AG10803 (cell line): ENCODE data around the gene PTPRR.

Source experiments
- DNase-seq: peaks from one replicate; pipeline ENCODE4 v3.0.0; 2010; ENCODE audit warnings: low read depth
- H3K4me3 ChIP-seq: 2 replicates; pipeline ENCODE4 v1.5.1; 2011; ENCODE audit warnings: mild to moderate bottlenecking, low read length, control low read depth
- TF ChIP-seq, protein P1 (sequence below): conservative IDR thresholded peaks from 2 replicates; pipeline ENCODE4 v1.5.1; 2011; ENCODE audit warnings: mild to moderate bottlenecking, low read length, control low read depth, inconsistent platforms

PTPRR gene

DNA sequence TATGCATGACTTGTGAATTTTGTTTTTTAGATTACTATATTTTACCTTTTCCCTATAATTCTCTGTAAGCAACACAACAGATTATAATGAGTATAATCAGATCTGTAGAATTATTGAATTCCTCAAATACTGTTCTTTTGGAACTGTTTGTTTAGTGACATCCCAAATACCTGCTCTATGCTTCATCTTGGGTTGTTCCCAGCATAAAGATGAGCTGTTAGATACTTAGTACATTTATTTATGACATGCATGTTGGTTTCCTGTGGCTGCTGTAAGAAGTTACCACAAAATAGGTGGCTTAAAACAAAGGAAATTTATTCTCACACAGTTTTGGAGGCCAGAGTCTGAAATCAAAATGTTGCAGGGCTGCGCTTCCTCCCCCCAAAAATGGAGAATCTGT, 78.4 kb downstream of the PTPRR start:
- TF ChIP-seq, protein P1, sequence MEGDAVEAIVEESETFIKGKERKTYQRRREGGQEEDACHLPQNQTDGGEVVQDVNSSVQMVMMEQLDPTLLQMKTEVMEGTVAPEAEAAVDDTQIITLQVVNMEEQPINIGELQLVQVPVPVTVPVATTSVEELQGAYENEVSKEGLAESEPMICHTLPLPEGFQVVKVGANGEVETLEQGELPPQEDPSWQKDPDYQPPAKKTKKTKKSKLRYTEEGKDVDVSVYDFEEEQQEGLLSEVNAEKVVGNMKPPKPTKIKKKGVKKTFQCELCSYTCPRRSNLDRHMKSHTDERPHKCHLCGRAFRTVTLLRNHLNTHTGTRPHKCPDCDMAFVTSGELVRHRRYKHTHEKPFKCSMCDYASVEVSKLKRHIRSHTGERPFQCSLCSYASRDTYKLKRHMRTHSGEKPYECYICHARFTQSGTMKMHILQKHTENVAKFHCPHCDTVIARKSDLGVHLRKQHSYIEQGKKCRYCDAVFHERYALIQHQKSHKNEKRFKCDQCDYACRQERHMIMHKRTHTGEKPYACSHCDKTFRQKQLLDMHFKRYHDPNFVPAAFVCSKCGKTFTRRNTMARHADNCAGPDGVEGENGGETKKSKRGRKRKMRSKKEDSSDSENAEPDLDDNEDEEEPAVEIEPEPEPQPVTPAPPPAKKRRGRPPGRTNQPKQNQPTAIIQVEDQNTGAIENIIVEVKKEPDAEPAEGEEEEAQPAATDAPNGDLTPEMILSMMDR, result no peak

DNA sequence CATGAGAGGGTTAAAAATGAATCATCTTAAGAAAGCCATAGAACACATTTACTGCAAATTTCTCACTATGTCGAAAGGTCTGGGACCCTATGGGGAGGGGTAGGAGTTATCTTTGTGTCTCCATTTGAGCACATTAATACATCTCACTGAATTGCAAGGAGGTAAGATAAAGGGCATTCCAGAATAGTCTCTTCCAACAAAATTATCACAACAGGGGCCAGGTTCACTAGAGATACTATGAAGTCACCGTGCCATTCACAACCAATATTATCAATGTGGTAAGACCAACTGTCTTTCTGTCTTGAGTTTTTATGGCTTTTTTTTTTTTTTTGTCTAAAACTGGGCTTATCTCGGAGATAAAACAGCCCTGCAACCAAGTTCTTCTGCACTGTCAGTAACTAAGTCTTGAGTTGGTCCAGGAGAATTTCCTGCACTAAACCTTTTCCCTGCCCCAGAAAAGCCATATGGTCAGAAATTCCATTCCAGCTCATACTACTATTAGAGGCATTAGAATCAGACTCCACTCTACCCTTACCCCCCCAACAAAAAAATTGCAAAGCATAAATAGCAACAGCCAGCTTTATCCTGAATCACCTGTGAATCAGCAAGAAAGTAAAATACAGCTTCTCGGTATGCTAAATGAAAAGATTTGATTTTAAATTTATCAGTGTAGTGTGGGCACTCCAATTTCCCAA, 79.7 kb downstream of the PTPRR start:
- H3K4me3 ChIP-seq, result no peak overlapping the region
- TF ChIP-seq, protein P1, result no peak
- peak; percentile 11 for DNase-seq

More for the DNA sequence above, 78.4 kb downstream of the PTPRR start:
- H3K4me3 ChIP-seq, result no peak overlapping the region
- peak; percentile 30 for DNase-seq

DNA sequence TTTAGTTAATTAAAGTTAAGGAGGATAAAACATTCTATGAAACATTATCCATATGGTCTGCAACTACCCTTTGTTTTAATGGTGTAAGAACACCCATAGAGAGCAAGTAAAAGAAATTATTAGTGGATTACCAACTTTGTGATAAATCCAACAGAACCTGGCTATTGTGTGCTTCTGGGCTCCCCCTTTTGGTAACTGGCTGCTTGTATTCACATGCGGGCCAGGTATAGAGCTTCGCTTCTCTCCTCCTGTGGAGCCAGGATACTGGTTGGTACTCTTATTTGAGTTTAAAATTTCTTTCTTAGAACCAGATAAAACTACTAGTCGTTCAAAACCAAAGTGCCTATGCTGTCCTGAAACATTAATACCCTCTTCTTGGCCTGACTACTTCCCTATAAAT, 81.0 kb downstream of the PTPRR start:
- H3K4me3 ChIP-seq, result no peak overlapping the region
- no peak for DNase-seq
- TF ChIP-seq, protein P1, result no peak

DNA sequence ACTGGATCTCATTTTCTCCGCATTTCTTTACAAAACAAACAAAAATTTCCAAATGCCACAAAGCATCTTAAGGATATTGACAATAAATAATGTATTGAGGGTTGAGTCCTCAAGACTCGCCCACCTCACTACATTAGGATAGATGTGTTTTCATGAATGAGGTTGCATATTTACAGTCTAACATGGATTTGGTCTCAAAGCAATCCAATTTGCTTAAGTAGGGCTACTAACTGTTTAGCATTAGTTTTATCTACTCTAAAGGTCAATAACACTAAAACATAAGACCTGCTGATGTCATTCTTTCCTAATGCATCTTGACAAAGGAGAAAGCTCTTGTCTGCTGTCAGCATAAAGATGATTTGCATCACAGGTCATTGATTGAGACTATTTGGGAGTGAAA, 82.4 kb downstream of the PTPRR start:
- no peak overlapping the region for H3K4me3 ChIP-seq
- no peak for DNase-seq
- TF ChIP-seq, protein P1, result no peak

DNA sequence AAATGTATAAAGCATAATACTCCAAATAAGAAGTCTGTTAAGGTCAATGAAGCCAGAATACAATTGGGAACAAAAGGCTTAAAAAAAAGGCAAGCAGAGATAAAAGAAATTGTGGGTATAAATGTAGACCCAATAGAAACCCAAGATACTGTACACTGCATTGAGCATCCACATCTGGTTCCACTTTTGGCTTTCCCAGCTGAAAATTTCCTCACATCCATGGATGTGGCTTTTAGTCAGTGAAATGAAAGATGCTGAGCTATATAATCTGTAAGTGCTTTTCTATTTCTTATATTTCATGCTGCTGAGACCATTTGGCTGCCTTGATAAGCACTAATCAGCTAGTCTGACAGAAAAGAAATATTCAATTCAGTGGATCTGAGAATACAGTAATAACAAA, 83.5 kb downstream of the PTPRR start:
- TF ChIP-seq, protein P1, result no peak
- no peak overlapping the region for H3K4me3 ChIP-seq
- peak; percentile 13 for DNase-seq

DNA sequence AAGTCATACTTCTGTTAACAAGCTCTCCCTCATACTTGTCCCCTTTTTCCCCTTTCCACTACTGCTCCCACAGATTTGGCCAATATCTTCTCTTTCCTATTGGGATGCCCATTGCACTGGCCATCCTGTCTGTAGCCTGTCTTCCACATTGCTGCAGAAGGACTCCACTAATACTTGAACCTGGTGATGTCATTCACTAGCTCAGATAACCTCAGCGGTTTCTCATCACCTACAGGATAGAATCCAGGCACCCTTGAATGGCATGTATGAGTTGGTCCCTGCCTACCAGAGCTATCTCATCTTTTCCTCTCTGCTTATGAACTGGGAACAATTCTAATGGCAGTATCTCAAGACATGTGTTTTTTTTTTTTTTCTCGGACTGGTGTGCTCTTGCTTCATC, 84.6 kb downstream of the PTPRR start:
- no peak overlapping the region for H3K4me3 ChIP-seq

DNA sequence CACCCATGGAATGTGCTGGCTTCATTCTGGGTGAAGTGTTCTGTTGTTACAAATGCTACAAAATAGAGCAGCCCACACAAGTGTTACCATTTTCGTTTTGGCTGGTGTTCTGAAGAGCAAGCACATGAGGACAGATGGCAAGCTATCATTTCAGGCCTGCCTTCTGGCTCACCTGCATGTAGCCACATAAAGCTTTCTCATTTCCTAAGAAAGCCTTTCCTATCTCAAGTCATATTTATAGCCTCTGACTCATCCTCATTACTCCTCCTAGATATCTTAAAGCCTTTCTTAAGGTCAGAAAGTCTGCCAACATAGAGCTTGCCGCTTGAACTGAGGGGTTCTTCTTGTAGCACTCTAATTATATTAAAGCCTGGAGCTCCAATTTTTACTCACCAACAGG, 89.0 kb downstream of the PTPRR start:
- no peak for DNase-seq
- TF ChIP-seq, protein P1, result no peak
- H3K4me3 ChIP-seq, result no peak overlapping the region

More for the DNA sequence above, 84.6 kb downstream of the PTPRR start:
- no peak for DNase-seq
- TF ChIP-seq, protein P1, result no peak
